Measurements from ENCODE around the gene GPR171.

DNA sequence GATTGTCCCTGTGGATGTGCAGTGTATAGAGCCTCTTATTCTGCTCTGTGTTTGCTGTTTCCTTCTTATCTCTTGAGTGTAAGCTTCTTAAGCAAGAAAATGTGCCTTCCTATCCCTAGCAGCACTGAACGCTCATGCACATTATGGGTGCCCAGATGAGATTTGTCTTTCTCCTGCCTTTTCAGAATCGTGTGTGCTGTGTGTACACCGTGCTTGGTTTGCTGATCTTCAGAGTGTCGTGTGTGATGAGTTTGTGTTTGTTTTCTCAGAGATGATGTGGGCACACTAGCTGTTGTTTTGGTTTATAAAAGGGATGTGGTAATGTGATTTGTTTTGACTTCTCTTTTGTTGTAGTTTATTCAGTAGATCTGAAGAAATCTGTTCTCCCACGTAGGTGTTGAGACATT lies 19.7 kb downstream of the GPR171 start:
- no peak for TF ChIP-seq CTCF (IDR thresholded peaks at IDR 0.05)
- TF ChIP-seq POLR2A (IDR thresholded peaks at IDR 0.05) = no peak

All from lower leg skin (tissue), 3 donors.